GM21360 (cell line): ENCODE results near the gene ARHGEF38.
"Not testable (repeated sequence)": the region's sequence is repeated elsewhere in the genome, so short reads cannot be mapped to it uniquely, and the experiment has no call there.

ENCODE experiments used
- ATAC-seq: cut with Tn5 transposase; IDR thresholded peaks from one replicate; pipeline ENCODE4 v1.9.1; 2021; ENCODE audit warnings: mild to moderate bottlenecking, moderate library complexity; ENCODE audit not compliant: unreplicated experiment

ARHGEF38 gene

GRCh38 chr4:105605493-105605892 lies 53.1 kb downstream of the ARHGEF38 start:
- no peak for ATAC-seq

GRCh38 chr4:105607876-105608275 lies 55.5 kb downstream of the ARHGEF38 start:
- ATAC-seq: no peak

DNA sequence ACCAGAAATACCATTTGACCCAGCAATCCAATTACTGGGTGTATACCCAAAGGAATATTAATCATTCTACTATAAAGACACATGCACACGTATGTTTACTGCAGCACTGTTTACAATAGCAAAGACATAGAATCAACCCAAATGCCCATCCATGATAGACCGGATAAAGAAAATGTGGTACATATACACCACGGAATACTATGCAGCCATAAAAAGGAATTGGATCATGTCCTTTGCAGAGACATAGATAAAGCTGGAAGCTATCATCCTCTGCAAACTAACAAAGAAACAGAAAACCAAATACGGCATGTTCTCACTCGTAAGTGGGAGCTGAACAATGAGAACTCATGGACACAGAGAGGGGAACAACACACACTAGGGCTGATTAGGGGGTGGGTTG lies 57.4 kb downstream of the ARHGEF38 start:
- ATAC-seq: not testable (repeated sequence)

DNA sequence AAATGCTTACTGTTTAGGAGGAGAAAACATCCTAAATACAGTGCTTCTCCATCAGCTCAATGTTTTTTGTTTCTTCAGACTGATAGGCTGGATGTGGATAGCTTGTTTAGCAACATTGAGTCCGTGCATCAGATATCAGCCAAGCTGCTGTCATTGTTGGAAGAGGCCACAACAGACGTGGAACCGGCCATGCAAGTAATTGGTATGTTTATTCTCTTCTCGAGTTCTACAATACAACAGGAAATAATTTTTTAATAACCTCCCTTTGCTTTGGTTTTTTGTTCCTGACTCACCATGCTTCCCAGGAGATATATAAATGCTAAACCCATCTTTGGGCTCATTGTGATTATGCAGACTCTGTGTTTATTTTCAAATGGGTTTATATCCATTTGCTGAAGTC lies 60.9 kb downstream of the ARHGEF38 start:
- no peak for ATAC-seq

GRCh38 chr4:105619188-105619931 lies 66.9 kb downstream of the ARHGEF38 start:
- ATAC-seq: no peak

GRCh38 chr4:105620640-105621323 lies 68.4 kb downstream of the ARHGEF38 start:
- ATAC-seq: no peak

DNA sequence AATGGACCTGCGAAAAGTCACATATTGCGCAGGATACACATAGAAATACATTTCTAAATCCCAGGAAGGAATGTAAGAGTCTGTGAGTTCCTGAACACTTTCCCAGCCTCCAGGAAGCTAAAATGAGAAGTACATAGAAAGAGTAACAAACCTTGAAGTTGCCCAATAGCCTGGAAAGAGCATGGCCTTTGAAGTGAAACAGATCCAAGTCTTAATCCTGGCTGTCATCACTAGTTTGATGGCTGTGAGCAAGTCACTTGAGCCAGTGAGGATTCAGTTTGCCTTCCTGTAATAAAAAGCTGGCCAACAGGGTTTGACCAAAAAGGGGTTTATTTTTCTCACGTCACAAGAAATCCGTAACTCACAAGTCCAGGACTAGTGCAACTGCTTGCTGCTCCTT lies 69.8 kb downstream of the ARHGEF38 start:
- ATAC-seq: no peak

DNA sequence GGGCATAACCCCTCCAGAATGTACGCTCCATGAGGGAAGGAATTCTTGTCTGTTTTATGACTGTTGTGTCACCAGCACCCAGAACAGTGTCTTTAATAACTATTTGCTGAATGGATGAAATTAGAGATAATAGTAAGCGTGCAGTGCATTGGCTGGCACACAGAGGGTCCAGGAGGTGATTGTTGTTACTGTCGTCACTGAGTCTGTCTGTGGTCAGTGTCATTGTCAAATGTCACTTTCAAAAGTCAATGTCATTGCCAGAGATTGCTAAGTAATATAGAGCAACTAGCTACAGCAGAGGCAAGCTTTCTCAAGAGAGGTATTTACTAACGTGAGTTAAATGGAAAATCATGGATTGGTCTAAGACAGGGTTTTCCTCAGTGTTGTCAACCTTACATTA lies 70.7 kb downstream of the ARHGEF38 start:
- ATAC-seq: no peak

DNA sequence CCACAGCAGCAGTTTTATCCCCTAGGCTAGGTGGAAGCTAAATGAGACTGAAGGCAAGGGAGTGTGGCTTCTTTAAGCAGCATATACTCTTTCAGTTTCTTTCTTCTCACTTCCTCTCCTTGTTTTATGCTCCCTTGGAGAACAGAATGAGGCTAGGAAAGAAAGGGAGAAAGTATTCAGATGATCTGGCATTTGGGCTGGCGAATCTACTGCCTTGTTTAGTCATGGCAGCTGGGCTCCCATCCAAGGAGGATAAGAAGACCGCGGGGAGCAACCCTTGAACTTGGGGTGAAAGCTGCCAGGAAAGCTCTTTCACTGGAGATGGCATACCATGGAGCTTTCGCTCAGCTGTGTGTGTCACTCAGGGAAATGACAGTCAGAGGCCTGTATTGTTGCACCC lies 72.1 kb downstream of the ARHGEF38 start:
- ATAC-seq: peak; percentile 76

GRCh38 chr4:105625214-105625613 lies 72.8 kb downstream of the ARHGEF38 start:
- ATAC-seq: no peak

GRCh38 chr4:105626846-105627245 lies 74.4 kb downstream of the ARHGEF38 start:
- no peak for ATAC-seq

DNA sequence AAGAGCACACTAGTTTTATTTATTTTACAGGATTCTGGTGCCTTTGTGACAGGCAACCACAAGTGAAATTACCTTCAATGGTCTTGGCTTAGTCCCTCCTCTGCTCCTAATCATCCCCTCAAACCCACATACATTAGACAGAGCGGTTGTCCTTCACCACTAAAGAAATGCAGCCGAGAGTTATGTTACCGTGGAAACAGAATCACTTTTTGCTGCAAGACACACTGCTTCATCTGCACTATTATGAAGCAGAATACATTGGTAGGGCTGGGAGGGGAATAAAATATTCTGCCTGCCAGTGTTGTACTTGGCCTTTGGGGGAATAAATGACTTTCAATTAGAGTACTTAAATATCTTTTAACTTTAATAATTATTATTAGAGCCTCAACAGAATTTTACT lies 75.2 kb downstream of the ARHGEF38 start:
- ATAC-seq: no peak

- ATAC-seq: no peak
These were observed 78.5 kb downstream of the ARHGEF38 start for GRCh38 chr4:105630670-105631655.

GRCh38 chr4:105631818-105632400 lies 79.5 kb downstream of the ARHGEF38 start:
- no peak for ATAC-seq

- ATAC-seq: no peak
These were observed 80.2 kb downstream of the ARHGEF38 start for GRCh38 chr4:105632599-105632998.

- ATAC-seq: no peak
These were observed 80.8 kb downstream of the ARHGEF38 start for GRCh38 chr4:105633241-105633640.

DNA sequence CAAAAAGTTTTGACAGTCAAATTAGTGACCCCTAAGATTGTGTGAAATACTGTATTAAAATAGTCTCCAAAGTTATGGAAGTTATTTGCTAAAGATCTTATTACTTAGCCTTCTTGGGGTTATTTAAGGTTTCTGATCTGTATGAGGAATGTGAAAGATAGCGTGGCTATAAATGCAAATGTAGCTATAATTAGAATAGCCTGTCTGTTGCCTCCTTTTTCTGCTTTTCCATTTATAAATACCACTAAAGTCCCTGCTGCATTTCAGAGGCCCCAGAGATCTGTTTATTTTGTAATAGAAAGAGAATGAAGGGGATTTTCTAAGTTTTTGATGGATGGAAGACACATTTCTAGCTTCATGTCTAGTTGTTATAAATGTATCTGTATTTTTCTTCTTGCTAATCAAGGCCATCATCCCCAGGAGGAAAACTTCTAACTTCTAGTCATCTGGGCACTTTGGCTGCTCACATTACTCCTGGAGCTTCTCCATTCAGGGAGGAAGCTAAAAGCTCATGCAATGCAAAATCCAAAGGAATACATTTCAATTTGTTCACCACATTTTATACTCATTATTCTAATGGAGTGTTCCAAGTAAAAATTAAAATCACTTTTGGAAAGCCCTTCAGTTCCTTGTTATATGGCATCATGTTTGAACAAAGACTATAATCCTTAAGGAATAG lies 82.1 kb downstream of the ARHGEF38 start:
- no peak for ATAC-seq

DNA sequence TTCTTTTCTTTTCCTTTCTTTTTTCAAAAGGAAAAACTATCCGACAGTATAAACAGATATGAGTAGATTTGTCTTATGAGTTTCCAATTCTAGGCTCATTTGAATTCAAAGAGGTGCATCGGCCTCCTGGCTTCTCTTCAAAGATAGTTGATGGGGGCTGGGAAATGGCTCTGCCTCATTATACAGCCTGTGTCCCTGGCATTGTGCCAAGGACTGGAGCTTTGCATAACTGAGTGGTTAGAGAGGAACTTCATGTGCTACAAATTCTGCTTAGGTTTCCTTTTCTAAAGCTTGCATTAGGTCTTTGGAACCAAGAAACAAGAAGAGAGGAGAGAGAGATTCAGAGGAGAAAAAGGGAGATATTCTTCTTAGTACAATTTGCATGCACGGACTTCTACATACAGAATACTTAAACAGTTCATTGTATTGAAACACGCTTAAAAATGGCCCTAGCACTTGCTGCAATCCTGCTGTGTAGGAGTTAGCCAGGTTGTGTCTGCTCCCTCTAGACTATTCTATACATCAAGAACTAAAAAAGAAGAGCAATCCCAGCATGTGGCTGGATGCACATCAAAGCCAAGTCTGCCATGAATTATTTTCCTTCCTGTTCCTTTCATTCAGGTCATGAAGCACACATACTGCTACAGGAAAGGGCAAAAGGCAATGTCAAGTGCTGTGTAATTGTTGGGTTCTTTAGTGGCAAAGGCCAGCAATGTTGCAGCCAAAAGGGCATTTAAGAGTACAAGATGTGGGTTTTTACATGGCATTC lies 85.2 kb downstream of the ARHGEF38 start:
- peak; percentile 57 for ATAC-seq

DNA sequence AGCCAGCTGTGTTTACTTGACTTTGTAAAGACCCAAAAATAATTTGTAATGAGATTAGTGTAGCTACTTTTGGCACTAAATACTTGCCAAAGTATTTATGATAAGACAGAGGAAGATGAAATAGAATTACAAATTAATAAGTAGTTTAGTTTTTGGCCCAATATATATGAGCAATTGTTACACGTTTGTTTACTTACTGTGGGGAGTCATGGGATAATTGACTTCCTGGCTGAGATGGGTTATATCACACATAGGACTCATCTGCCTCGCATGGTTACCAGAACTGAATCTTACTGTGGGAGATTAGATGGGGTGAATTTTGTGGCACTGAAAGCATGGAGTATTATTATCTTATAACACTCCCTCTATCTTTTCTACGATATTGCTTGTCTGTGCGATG lies 89.4 kb downstream of the ARHGEF38 start:
- no peak for ATAC-seq

GRCh38 chr4:105644257-105644656 lies 91.8 kb downstream of the ARHGEF38 start:
- no peak for ATAC-seq
